Activated naive CD4-positive, alpha-beta T cell (primary cell): ENCODE results near the gene TRMT44.
"Not testable (repeated sequence)": the region's sequence is repeated elsewhere in the genome, so short reads cannot be mapped to it uniquely, and the experiment has no call there.

Experiments
- DNase-seq, 4 experiments: peaks; one replicate each; lab custom pipeline; 2025; lab: John Stamatoyannopoulos, UW

TRMT44 gene

GRCh38 chr4:8440492-8441311, at the start of gene TRMT44, which contains the start of gene ACOX3:
TRMT44 (plus strand) TSS chr4:8440777; CDS start chr4:8440823, 46 bp downstream.
ACOX3 (minus strand) TSS chr4:8440723; CDS start chr4:8416521, 24,202 bp downstream.
- DNase-seq, result peak; percentile 87 to 94 (median 92)

- DNase-seq, result no peak
Measured at GRCh38 chr4:8391071-8391470, 49.5 kb upstream of the TRMT44 start.

DNA sequence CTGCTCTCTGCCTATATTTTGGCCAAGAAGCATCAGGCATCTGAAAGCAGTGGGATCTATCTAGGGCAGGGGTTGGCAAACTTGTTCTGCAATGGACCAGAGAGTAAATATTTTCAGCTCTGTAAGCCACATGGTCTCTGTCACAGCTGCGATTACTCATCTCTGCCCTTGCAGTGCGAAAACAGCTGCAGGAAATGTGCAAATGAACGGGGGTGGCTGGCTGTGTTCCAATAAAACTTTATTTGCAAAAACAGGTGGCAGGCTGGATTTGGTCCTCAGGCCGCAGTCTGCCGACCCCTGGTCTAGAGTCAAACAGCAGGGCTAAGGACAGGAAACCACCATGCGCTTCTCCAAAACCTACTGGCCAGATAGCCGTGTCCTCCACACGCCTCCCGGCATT, 48.6 kb upstream of the TRMT44 start:
- DNase-seq, result no peak

GRCh38 chr4:8392591-8393190, 47.9 kb upstream of the TRMT44 start:
- no peak for DNase-seq

DNA sequence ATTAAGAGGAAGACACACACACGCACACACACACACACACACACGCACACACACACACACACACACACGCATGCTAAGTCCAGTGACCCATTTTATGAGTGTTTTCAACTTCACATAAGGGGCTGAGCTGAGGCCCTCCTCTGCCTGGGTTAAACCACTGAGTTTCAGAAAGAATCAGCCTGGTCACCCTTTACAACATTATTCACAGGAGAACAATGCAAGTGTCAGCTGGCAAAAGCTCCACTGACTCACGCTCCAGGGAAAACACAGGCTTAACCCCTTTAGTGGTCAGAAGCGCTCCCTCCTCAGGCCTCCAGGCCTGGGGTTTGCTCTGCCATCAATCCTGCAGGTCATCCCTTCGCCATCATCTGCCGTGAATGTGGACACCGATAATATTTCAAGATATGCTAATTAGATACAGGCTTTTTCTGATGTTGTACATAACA, 47.0 kb upstream of the TRMT44 start:
- DNase-seq, result no peak

GRCh38 chr4:8394061-8394519, 46.5 kb upstream of the TRMT44 start:
- DNase-seq, result no peak

DNA sequence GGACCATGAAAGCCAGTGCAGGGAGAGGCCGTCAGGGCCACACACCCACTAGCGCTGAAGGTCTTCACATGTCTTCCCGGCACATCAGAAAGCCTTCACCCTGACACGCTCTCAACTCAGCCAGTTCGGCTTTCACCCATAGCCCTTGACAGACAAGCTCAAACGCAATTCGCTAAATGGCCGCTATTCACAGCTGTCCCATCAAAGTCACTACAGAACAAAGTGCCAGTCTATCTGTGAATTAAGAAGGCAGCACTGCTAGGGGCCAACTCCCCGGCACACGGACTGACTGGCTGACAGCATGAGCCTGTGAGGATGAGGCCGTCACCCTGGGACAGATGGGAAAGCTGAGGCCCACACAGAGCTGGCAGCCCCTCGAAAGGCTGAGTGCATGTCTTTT, 45.8 kb upstream of the TRMT44 start:
- no peak for DNase-seq

DNA sequence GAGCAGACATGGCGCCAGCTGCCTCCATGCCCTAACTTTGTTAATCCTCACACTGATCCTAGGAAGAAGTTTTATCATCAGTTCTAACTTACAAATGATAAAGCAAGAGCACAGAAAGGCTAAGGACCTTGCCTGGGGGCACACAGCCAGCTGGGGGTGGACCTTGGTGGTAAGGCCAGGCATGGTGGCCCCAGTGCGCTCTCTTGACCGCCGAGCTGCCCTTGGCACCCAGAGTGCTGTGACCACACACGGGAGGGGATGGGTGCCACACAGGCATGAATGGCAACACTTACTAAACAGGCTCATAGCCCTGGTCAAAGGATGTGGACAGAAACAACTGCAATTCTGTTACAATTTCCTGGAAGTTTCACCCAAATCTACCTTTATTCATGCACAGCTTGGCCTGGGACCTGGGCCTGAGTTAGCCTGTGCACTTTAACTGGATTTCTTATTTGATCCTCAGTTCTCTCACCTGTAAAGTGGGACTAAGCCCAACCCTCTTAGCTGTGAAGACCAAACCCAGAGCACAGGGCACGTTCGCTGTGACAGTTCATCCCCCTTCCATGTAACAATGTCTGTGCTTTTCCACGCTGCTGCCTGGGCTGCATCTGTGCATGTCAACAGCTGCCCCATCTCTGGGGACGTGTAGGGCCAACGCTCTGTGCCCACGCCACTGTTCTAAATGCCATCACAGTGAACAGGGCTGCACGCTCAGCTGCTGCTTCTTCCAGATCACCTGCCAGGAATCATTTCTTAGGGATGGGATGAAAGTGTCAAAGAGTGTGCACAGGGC, 44.9 kb upstream of the TRMT44 start:
- no peak for DNase-seq

DNA sequence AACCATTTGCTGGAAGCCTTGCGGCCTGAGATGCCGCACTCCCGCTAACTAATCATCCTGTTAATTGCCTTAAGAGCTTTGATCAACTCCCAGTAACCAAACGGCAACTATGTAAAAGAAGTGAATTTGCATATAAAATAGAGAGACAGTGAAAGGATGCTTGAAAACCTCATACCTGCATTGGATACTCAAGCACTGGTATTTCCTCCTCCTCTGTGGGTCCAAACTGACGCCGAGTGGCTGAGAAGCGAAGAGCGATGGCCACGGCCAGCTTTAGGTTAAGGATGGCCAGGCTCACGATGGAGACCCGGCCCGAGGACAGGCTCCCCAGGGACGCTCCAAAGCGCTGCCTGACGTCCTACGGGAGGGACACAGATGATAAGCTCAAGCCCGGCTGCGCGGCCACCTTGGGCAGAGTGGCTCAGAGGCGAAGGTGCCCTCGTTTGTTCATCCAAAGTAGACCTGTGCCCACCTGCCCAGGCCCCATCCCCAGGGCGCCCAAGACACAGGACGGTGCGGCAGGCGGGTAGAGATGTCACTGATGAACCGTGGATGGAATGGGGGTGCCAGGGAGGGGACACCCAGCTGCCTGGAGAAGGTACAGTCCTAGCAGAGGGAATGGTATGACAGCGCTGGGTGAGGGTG, 43.7 kb upstream of the TRMT44 start:
- no peak for DNase-seq

GRCh38 chr4:8398347-8398746, 42.2 kb upstream of the TRMT44 start:
- no peak for DNase-seq

DNA sequence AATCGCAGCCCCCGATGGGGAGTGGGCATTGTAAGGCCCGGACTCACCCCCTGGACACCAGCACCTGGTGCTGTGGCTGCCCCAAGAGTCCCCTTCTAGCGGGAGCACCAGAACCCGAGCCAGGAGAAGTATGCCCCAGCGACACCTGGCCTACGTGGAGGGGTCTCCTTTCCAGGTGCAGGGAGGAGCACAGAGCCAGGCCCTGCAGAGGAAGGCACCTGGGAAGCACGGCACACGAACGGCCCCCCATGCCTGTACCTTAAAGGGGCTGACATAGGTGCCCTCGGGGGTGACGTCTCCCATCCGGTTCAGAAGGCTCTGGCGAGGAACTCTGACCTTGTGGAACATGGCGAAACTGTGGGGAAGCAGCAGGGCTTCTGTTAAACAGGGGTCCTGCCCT, 41.3 kb upstream of the TRMT44 start:
- DNase-seq, result no peak

- DNase-seq, result no peak
Measured at GRCh38 chr4:8400632-8401325, 39.8 kb upstream of the TRMT44 start.

DNA sequence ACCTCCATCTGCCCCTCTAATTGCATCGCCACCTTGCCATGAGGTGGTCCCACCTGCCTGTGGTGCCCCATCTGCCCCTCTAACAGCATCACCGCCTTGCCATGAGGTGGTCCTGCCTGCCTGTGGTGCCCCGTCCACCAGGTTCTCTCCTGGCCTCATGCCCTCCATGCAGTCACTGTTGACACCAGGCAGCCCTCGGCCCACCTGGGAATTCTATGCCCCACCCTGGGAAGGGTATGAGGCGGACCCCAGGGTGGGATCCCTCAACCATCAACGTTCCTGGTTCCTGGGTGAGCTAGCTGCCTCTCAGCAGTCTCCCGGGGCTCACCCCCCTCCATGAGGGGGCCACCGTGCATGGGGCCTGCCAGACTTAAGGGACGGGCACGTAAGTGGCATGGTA, 38.9 kb upstream of the TRMT44 start:
- no peak for DNase-seq

GRCh38 chr4:8402181-8402597, 38.4 kb upstream of the TRMT44 start:
- DNase-seq, result no peak

DNA sequence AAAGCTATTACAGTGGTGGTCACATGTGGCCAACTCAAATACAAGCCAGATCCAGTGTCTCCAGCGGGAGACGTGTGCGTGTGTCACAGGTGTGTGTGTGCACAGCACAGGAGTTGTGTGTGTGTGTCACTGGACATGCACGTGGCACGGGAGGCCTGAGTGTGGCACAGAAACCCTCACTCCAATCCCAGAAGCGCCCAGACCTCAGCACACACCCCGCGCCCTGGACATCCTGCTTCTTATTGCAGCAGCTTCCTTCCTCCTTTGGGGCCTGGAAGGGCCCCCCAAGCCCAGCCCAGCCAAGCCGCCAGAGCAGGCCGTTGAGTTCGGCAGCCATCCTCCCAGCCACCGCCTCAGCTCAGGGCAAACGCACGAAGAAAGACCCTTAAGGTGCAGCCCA, 37.9 kb upstream of the TRMT44 start:
- DNase-seq, result no peak

- peak in 3 of 4 experiments; percentile 8 to 31 (median 11) for DNase-seq
Measured at GRCh38 chr4:8403173-8403753, 37.3 kb upstream of the TRMT44 start.

GRCh38 chr4:8403976-8404375, 36.6 kb upstream of the TRMT44 start:
- DNase-seq, result no peak

DNA sequence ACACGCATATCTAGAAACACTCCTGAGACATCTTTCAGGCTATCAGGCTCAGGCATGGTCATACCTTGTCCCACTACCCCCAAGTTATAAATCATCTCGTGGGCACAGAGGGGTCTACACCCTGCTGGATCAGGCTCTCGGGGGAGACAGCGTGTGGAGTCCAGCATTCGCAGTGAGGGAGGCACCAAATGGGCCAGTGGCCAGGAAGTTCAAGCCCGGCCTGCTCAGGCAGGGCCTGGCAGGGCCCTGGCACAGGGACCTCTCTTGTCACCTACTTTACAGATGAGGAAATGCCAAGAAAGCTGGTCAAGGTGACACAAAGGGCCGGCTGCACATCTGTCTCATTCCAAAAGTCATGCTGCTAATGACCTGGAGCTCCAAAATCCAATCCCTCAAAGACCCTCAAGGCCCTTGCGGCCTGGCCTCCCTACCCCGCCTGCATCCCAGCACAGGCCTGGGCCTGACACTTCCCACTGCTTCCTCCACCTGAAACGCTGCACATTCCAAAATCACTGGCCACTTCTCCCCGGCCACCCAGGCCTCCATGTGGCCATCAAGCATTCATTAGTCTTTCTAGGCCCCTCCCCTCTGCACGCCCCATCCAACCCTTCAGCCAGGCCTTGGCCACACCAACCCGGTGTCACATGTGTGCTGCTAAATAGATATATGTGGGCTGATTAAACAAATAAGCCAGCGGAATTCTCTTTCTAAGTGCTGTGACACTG, 35.6 kb upstream of the TRMT44 start:
- no peak for DNase-seq

DNA sequence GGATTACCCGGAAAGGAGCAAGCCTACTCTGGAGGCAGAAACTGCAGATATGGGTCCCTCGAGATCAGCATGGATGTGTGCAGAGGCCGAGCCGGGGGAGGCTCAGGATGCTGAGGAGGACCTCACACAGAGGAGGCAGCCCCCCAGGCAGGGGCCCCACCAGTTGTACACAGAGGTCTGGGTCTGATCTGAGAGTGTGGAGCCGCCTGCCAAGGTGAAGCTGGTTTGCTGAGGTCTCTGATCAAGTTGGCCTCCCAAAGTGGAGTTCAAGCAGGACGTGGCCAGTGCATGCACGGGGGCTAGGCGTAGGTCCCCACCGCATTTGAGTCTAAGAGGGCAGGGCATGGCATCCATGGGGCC, 35.1 kb upstream of the TRMT44 start:
- no peak for DNase-seq

DNA sequence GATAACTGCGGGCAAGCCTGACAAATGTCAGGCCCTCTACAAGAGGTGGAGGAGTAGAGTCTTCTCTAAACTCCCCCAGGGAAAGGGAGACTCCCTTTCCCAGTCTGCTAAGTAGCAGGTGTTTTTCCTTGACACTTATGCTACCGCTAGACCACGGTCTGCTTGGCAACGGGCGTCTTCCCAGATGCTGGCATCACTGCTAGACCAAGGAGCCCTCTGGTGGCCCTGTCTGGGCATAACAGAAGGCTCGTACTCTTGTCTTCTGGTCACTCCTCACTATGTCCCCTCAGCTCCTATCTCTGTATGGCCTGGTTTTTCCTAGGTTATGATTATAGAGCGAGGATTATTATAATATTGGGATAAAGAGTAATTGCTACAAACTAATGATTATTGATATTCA, 33.7 kb upstream of the TRMT44 start:
- not testable (repeated sequence) for DNase-seq
